ENCODE measurements around the gene CYP27B1. TPM values are rescaled to one million over a fixed set of nuclear protein-coding genes. Genes with fewer than 3 reads are reported as not detected.

Gene CYP27B1
- total and polyA plus RNA-seq, 2 donors (not counting 3 experiments of a cell fraction or from before 2014, with no cell fraction given): 0.62 to 2.7 TPM

GRCh38 chr12:57803319-57803893 lies 36.5 kb upstream of the CYP27B1 start:
- intact Hi-C loops (cut with micrococcal nuclease): loop anchor here (1.0 kb wide), 2 partner anchors 28 to 102 kb away; no protein-coding TSS in a partner anchor
- CTCF ChIA-PET: interaction anchor here (0.9 to 5.0 kb wide), 22 partner anchors 8 to 220 kb away, joined by 3 to 47 read pairs (median 5); partner anchors contain the start of genes AVIL, CTDSP2 and TSFM
- dilution Hi-C loops (cut with MboI; ENCODE audit: extremely low pct_ligation_motif_present, low sequenced_read_pairs): no loop called here
- FAIRE-seq: no peak
- Histone ChIP-seq H3K9me3 (replicated peaks; ENCODE audit: control insufficient read depth, insufficient read depth, low read length) (no peaks in the 10 kb centered on the region), H2AFZ (ENCODE audit: low read depth, low read length) (no peak overlapping the region), H3K9me1 (replicated peaks; ENCODE audit: control insufficient read depth, extremely low read depth, insufficient read depth, low read length) (no peaks in the 10 kb centered on the region), H3K36me3 (ENCODE audit: control insufficient read depth in 2 of 2, extremely low read depth in 1 of 2, insufficient read depth in 2 of 2, low read length in 2 of 2) (peaks cover 3 to 16% of the 10 kb centered on the region in 2 experiments), H3K9ac (replicated peaks; ENCODE audit: extremely low read depth, insufficient read depth, low read length) (no peak overlapping the region), H3K27me3 (ENCODE audit: control insufficient read depth in 2 of 2, insufficient read depth in 2 of 2, low read length in 2 of 2) (no peaks in the 10 kb centered on the region), H3K4me2 (ENCODE audit: insufficient read depth, low read length) (no peak overlapping the region), H3K27ac (ENCODE audit: insufficient read depth, low read depth, low read length) (no peak overlapping the region), H3K4me3 (replicated peaks in 1 of 3; ENCODE audit: insufficient read depth in 1 of 3, low read depth in 1 of 3, low read length in 3 of 3) (no peak overlapping the region), H4K20me1 (replicated peaks; ENCODE audit: control insufficient read depth, extremely low read depth, insufficient read depth, low read length) (no peaks in the 10 kb centered on the region), H3K79me2 (ENCODE audit: control insufficient read depth, insufficient read depth, low read length) (no peaks in the 10 kb centered on the region), H3K4me1 (ENCODE audit: control insufficient read depth, extremely low read depth, insufficient read depth, low read length) (no peaks in the 10 kb centered on the region)
- POLR2A ChIA-PET: interaction anchor here (1.0 to 1.5 kb wide), 2 partner anchors 93 to 138 kb away, joined by 3 to 4 read pairs; partner anchors contain the start of gene ATP23
- TF ChIP-seq GATA2 (IDR thresholded peaks at IDR 0.05; ENCODE audit: insufficient read depth, insufficient read length, low read depth, low read length) (no peak), CTCF (IDR thresholded peaks at IDR 0.05; ENCODE audit: extremely low read depth in 1 of 2, insufficient read depth in 1 of 2, low read depth in 1 of 2, low read length in 2 of 2) (peak; percentile 81 to 83), FOS (IDR thresholded peaks at IDR 0.05; ENCODE audit: borderline replicate concordance, insufficient read depth, low read length) (no peak), POLR2A (IDR thresholded peaks at IDR 0.05; ENCODE audit: low read depth, low read length) (no peak)
- DNase-seq (ENCODE audit: low read depth, low spot score): peak; percentile 60
- BruUV-seq (replicated peaks): no TSS peak

GRCh38 chr12:57802607-57803006 lies 35.7 kb upstream of the CYP27B1 start:
- H3K79me2 ChIP-seq (ENCODE audit: control insufficient read depth, insufficient read depth, low read length): no peaks in the 10 kb centered on the region
- dilution Hi-C loops (cut with MboI; ENCODE audit: extremely low pct_ligation_motif_present, low sequenced_read_pairs): no loop called here
- H3K9ac ChIP-seq (replicated peaks; ENCODE audit: extremely low read depth, insufficient read depth, low read length): no peak overlapping the region
- POLR2A ChIA-PET: interaction anchor here (1.0 to 1.5 kb wide), 2 partner anchors 93 to 139 kb away, joined by 3 to 4 read pairs; partner anchors contain the start of gene ATP23
- no peak overlapping the region for H3K27ac ChIP-seq (ENCODE audit: insufficient read depth, low read depth, low read length)
- no peaks in the 10 kb centered on the region for H3K9me1 ChIP-seq (replicated peaks; ENCODE audit: control insufficient read depth, extremely low read depth, insufficient read depth, low read length)
- H3K36me3 ChIP-seq (ENCODE audit: control insufficient read depth in 2 of 2, extremely low read depth in 1 of 2, insufficient read depth in 2 of 2, low read length in 2 of 2): peaks cover 5 to 16% of the 10 kb centered on the region in 2 experiments
- no peaks in the 10 kb centered on the region for H4K20me1 ChIP-seq (replicated peaks; ENCODE audit: control insufficient read depth, extremely low read depth, insufficient read depth, low read length)
- H2AFZ ChIP-seq (ENCODE audit: low read depth, low read length): no peak overlapping the region
- intact Hi-C loops (cut with micrococcal nuclease): loop anchor here (1.0 kb wide), 2 partner anchors 29 to 103 kb away; no protein-coding TSS in a partner anchor
- no peak for DNase-seq (ENCODE audit: low read depth, low spot score)
- CTCF ChIA-PET: interaction anchor here (0.7 to 5.0 kb wide), 24 partner anchors 9 to 220 kb away, joined by 3 to 47 read pairs (median 5); partner anchors contain the start of genes AVIL, CTDSP2 and TSFM
- no peaks in the 10 kb centered on the region for H3K4me1 ChIP-seq (ENCODE audit: control insufficient read depth, extremely low read depth, insufficient read depth, low read length)
- no peak for FAIRE-seq
- no TSS peak for BruUV-seq (replicated peaks)
- no peak overlapping the region for H3K4me2 ChIP-seq (ENCODE audit: insufficient read depth, low read length)
- no peaks in the 10 kb centered on the region for H3K27me3 ChIP-seq (ENCODE audit: control insufficient read depth in 2 of 2, insufficient read depth in 2 of 2, low read length in 2 of 2)
- no peak overlapping the region for H3K4me3 ChIP-seq (replicated peaks in 1 of 3; ENCODE audit: insufficient read depth in 1 of 3, low read depth in 1 of 3, low read length in 3 of 3)
- no peaks in the 10 kb centered on the region for H3K9me3 ChIP-seq (replicated peaks; ENCODE audit: control insufficient read depth, insufficient read depth, low read length)
- TF ChIP-seq CTCF (IDR thresholded peaks at IDR 0.05; ENCODE audit: extremely low read depth in 1 of 2, insufficient read depth in 1 of 2, low read depth in 1 of 2, low read length in 2 of 2) (no peak), MYC (IDR thresholded peaks at IDR 0.05; ENCODE audit: low read depth, low read length) (no peak)

All from endothelial cell of umbilical vein (primary cell).